GM18526 (cell line): Measurements from ENCODE around the gene CCDC57.

Experiments used
- POLR2A ChIP-seq: IDR thresholded peaks from 3 replicates; pipeline ENCODE4 v1.6.1; 2011; ENCODE audit not compliant: insufficient read length; ENCODE audit errors: extremely low read depth

Gene CCDC57

DNA sequence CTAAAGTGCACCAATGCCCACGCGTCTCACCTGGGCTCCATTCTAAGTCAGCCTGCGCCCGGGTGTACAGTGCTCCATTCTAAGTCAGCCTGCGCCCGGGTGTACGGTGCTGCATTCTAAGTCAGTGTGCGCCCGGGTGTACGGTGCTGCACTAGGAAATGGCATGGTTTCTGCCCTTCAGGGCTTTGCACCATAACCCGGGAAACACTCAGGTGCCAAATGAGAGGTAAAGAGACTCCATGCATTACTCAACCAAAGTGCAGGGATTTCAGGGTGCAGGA lies 85.4 kb downstream of the CCDC57 start:
- TF ChIP-seq POLR2A = no peak

GRCh38 chr17:82126556-82127314 lies 85.9 kb downstream of the CCDC57 start:
- no peak for TF ChIP-seq POLR2A

DNA sequence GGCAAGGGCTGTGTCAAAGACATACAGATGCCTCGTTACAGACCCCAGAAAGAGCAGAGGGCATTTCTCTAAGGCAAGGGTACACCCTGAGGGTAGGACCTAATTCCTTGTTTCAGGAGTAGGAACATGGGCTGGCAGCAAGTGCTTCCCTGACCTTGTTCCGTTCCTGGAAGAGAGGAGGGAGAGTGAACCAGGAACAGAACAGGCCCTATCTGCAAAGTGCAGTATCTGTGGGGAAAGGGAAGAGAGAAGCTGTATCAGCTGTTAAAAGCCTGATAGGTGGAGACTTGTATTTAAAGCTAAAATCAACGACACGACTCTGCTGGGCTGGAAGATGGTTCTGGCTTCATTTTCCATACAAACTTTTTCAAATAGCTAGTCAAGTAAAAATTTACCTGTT lies 88.5 kb downstream of the CCDC57 start:
- TF ChIP-seq POLR2A = no peak

- TF ChIP-seq POLR2A = no peak
Measured at GRCh38 chr17:82121660-82122629, 90.7 kb downstream of the CCDC57 start.

DNA sequence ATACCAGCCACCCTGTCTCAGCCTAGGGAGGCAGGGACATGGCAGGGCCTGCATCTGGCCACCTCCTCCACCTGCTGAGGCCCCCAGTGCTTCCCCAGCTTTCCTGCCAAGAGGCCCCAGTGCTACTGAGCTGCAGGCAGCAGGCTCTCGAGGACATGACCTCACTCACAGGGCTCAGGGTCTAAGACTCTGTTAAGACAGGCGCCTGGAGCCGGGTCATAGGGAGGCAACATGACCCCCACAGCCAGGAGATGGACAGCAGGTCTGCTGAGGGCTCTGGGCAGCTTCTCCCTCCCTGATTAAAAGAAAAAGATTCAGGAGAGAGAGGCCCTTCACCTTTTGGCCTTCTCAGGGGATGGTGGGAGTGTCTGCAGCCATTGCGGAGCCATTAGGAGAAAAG lies 91.4 kb downstream of the CCDC57 start:
- no peak for TF ChIP-seq POLR2A

GRCh38 chr17:82120148-82120547 lies 92.5 kb downstream of the CCDC57 start:
- no peak for TF ChIP-seq POLR2A

GRCh38 chr17:82118815-82119380 lies 93.7 kb downstream of the CCDC57 start:
- TF ChIP-seq POLR2A = no peak

DNA sequence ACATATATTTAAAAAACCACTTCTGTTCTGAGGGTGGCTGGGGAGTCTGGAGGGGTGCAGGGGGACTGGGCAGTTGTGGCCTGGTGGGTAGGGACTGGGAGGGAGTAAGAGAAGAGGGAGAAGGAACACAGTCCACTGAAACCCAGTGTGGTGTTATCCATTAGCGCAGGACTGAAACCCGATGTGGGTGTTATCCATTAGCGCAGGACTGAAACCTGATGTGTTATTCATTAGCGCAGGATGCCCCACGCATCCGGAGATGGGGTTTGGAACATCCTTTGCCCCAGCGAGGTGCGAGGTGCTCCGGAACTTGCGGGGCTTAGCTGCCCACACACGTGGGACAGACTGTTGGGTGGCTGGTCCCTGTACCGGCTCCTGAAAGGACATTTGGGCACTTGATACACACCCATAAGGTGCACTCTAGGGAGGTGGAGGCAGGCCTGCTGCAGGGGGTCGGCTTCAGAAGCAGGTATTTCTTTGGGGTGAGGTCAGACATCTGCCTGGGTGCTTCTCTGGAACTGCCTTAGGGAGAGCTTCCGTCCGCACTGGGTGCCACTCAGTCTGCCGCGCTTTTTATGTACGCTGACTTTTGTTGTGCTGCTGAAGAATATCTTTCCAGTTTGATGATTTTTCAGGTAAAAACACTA lies 94.4 kb downstream of the CCDC57 start:
- no peak for TF ChIP-seq POLR2A

GRCh38 chr17:82117139-82118090 lies 95.2 kb downstream of the CCDC57 start:
- TF ChIP-seq POLR2A = no peak

- TF ChIP-seq POLR2A = no peak
Measured at GRCh38 chr17:82116246-82116645, 96.4 kb downstream of the CCDC57 start.

DNA sequence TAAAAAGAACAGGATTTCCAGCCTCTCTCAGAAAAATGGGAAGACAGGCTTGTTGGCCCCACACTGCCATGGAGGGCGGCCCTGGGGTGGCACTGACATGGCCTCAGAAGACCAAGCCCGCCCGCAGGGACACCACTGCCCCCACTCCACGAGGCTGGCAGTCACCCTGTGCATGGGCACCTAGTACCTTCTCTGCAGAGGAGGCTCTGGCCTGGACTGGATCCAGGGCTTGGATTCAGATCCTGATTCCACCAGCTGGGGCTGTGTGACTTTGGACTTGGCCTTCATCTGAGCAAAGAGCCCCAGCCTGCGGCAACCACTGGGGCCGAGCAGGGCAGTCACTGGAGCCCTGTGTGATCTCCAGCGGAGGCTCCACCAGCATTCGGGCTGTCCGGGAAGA lies 97.8 kb downstream of the CCDC57 start:
- no peak for TF ChIP-seq POLR2A

GRCh38 chr17:82114447-82114846 lies 98.2 kb downstream of the CCDC57 start:
- TF ChIP-seq POLR2A = no peak

GRCh38 chr17:82113941-82114340 lies 98.7 kb downstream of the CCDC57 start:
- no peak for TF ChIP-seq POLR2A

GRCh38 chr17:82113422-82113821 lies 99.2 kb downstream of the CCDC57 start:
- TF ChIP-seq POLR2A = no peak

DNA sequence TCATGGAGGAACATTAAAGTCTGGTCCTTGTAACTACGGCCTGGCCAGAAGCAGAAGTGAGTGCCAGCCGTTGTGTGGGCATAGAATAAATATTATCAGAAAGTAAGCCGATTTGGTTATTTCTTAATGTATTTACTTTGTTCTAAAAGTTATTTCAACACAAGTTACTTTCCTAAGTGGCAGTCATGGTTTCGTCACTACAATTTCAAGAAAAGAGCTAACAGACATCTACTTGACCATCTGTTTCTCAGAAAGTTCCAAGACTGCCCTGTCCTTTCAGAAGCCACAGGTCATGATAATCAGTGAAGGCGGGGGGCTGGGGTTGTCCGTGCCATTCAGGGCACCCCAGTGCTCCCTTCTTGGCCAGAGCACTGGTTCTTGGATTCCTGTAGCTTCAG lies 99.7 kb downstream of the CCDC57 start:
- no peak for TF ChIP-seq POLR2A
